ENCODE measurements around the gene CAMK2D.

DNA sequence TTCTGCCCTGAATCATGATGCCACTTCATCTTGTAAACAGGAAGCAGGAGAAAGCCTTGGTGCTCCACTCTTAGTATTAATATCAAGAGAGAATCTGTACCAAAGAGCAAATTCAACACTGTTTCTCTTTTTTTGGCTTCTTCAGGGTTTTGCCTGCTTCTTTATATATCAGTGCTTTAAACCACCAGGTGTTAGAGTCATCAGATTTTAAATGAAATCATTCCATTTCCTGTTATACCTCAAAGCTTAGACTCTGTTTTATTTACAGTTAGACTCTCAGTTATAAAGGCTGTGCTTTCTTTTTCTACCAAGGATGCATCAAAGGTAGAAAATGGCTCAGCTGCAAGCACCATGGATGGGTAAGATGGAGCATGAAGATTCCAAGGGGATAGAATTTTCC lies 350.9 kb downstream of the CAMK2D start:
- TF ChIP-seq, protein P1, sequence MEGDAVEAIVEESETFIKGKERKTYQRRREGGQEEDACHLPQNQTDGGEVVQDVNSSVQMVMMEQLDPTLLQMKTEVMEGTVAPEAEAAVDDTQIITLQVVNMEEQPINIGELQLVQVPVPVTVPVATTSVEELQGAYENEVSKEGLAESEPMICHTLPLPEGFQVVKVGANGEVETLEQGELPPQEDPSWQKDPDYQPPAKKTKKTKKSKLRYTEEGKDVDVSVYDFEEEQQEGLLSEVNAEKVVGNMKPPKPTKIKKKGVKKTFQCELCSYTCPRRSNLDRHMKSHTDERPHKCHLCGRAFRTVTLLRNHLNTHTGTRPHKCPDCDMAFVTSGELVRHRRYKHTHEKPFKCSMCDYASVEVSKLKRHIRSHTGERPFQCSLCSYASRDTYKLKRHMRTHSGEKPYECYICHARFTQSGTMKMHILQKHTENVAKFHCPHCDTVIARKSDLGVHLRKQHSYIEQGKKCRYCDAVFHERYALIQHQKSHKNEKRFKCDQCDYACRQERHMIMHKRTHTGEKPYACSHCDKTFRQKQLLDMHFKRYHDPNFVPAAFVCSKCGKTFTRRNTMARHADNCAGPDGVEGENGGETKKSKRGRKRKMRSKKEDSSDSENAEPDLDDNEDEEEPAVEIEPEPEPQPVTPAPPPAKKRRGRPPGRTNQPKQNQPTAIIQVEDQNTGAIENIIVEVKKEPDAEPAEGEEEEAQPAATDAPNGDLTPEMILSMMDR (IDR thresholded peaks at IDR 0.05): no peak
- TF ChIP-seq POLR2A (IDR thresholded peaks at IDR 0.05): no peak

All from thyroid gland (tissue), 4 donors.